HG03066 (cell line): ENCODE data around the gene CACNA1I.
"Not testable (repeated sequence)": the region's sequence is repeated elsewhere in the genome, so short reads cannot be mapped to it uniquely, and the experiment has no call there.

ENCODE experiments used
- ATAC-seq: cut with Tn5 transposase; IDR thresholded peaks from one replicate; pipeline ENCODE4 v1.9.1; 2021; ENCODE audit warnings: low read depth; ENCODE audit not compliant: unreplicated experiment

The CACNA1I gene

DNA sequence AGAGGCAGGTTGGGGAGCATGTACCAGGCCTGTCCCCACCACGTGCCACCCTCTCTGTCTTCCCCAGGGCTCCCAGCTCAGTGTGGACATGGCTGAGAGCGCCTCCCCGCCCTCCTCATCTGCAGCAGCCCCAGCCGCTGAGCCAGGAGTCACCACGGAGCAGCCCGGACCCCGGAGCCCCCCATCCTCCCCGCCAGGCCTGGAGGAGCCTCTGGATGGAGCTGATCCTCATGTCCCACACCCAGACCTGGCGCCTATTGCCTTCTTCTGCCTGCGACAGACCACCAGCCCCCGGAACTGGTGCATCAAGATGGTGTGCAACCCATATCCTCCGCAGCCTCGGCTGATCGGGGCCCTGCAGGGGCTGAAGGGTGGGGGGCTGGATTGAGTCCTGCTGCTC, at the start of gene CACNA1I:
TSS of gene CACNA1I (plus strand) at position 89 of the 400 bp plus-strand sequence. CDS start at position 89, 0 bp downstream.
- ATAC-seq: no peak

DNA sequence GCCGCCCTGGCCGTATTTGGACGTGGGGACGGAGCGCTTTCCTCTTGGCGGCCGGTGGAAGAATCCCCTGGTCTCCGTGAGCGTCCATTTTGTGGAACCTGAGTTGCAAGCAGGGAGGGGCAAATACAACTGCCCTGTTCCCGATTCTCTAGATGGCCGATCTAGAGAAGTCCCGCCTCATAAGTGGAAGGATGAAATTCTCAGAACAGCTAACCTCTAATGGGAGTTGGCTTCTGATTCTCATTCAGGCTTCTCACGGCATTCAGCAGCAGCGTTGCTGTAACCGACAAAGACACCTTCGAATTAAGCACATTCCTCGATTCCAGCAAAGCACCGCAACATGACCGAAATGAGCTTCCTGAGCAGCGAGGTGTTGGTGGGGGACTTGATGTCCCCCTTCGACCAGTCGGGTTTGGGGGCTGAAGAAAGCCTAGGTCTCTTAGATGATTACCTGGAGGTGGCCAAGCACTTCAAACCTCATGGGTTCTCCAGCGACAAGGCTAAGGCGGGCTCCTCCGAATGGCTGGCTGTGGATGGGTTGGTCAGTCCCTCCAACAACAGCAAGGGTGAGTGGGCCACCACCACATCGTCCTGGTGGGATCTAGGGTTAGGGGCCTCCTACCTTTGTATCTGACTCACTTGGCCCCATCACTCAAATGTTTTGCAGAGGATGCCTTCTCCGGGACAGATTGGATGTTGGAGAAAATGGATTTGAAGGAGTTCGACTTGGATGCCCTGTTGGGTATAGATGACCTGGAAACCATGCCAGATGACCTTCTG, 49.3 kb upstream of the CACNA1I start:
- not testable (repeated sequence) for ATAC-seq

- ATAC-seq: not testable (repeated sequence)
These were observed 48.5 kb upstream of the CACNA1I start for GRCh38 chr22:39522091-39522490.

GRCh38 chr22:39522567-39523300, 47.8 kb upstream of the CACNA1I start:
- ATAC-seq: no peak

- ATAC-seq: no peak
These were observed 46.3 kb upstream of the CACNA1I start for GRCh38 chr22:39524089-39524752.

DNA sequence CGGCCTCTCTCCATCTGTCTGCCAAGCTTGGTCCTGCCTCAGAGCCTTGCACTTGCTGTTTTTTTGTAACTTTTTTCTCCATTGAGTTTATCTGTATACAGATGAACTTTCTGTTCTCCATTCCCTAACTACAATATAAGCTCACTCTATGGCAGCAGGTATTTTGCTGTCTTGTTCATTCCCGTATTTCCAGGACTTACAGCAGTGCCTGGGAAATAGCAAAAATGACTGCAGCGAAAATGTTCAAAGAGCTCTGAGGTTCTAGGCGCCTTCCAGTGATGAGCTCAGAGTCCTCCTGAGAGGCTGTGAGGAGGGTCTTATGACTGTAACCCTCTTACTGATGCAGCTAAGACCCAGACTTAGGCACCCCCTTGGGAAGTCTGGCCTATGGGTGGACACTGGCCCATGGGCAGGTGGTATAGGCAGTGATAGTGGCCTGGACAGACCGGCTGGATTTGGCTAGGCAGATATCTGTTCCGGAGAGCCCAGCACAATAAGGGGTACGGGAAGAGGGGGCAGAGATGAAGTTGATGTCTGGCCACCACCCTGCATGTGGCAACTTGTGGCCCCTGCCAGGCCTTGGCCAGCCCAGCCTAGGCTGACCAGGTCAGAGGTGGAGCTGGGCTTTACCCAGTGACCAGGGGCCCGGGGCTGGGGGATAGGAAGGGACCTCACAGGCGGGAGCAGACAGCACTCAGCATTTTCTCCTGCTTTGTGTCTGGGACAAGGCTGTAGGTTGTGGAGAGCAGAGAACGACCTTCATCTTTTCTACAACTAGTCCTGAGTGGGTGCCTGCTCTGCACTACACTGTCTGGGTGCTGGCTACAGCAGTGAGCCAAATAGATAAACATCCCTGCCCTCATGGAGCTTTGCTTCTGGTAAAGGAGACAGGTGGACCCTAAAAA, 45.5 kb upstream of the CACNA1I start:
- no peak for ATAC-seq

GRCh38 chr22:39525658-39525975, 44.9 kb upstream of the CACNA1I start:
- no peak for ATAC-seq

DNA sequence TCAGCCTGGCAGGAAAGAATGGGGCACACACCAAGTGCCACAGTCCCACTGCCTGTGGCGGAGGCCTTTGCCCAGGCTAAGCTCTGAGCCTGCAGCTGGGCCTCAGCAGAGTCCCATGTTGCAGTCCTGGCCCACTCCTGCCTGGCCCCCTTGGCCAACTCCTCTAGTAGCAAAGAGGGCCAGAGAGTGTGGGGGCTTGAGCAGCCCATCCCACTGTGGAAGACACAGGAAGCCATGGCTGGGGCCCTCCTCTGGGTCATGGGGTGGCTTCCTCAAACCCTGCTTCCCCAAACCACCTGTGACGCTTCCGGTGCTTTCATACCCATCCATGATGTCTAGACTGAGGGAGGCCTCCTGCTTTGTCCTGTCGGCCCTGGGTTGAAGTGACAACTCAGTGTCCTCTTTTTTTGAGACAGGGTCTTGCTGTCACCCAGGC, 43.8 kb upstream of the CACNA1I start:
- no peak for ATAC-seq

DNA sequence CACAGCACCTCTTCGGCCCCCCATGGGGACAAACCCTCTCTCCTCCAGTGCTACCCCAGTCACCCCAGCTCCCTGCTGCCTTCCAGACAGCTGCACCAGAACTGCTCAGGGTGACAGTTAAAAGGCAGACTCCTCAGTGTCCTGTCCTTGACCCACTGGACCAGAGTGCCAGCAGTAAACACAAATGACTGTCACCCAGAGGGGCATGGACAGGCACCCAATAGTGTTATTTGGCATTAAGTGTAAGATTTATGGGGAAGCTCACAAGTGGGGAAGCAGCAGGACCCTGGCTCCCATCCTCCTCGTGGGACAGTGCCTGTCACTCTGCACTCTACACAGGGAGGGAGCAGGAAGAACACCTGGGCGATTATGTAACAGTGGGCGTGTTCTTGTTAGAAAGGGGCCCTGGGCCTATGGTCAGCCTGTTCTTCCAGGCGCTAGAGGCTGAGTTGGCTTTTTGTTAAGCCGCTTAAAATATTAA, 43.0 kb upstream of the CACNA1I start:
- ATAC-seq: no peak

DNA sequence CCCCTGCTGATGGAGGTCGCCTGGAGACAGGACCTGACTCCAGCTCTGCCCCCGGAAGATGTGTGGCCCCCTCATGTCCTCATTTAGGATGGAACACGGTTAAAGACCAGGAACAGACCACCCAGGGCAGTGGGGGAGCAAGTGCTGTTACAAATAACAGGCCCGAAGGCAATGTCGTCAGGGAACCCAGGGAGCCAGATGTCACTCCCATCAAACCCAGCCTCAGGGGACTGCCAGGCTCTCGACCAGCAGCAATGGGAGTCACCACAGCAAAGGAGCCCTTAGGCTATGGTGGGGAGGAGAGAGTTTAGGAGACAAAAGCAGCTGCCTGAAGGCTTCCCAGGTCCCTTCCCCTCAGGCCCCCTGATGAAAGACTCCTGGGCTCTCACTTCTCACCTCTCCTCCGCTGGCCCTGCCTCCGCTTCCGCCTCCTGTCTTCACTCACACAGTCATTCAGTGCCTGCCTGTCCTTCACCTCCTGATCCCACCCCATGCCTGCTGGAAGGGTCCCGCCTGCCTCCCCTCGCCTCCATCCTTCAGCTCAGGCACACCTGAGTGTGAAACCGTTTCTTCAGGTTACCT, 42.4 kb upstream of the CACNA1I start:
- ATAC-seq: no peak

DNA sequence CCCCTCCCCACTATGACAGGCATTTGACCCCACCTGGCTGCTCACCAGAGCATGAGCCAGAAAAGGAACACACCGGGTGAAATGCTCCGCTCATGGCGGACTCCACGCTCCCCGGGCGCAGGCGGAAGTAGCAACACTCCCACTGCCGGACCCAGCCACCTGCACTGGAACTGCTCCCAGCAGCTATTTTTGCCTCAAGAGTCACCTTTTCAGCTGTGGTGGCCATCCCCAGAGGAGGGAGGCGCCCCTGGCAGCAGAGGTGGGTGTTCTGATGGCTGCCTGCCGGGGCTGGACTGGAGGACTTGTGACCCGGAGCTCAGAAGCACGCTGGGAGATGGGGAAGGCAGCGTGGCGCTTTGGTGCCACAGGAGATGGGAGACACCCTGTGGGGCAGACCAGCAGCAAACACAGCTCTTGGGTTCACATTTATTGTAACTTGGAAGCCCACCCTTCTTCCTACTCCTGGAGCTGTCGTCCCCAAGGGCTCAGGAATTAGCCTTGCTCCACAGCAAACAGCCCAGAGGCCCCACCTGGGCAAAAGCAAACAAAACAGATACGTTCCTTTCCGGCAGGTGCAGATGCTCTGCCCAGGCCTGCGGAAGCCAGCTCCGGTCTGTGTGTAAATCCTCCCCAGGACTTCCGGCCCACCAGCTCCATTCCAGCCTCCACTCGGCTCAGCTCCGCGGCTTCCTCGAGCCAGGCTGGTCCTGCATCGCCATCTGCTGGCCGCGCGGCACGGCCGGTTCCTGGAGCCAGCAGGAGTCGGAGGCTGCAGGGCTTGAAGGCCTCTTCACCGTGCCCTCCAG, 41.7 kb upstream of the CACNA1I start:
- no peak for ATAC-seq

- ATAC-seq: no peak
These were observed 41.1 kb upstream of the CACNA1I start for GRCh38 chr22:39529487-39529851.

GRCh38 chr22:39530116-39530515, 40.4 kb upstream of the CACNA1I start:
- no peak for ATAC-seq

DNA sequence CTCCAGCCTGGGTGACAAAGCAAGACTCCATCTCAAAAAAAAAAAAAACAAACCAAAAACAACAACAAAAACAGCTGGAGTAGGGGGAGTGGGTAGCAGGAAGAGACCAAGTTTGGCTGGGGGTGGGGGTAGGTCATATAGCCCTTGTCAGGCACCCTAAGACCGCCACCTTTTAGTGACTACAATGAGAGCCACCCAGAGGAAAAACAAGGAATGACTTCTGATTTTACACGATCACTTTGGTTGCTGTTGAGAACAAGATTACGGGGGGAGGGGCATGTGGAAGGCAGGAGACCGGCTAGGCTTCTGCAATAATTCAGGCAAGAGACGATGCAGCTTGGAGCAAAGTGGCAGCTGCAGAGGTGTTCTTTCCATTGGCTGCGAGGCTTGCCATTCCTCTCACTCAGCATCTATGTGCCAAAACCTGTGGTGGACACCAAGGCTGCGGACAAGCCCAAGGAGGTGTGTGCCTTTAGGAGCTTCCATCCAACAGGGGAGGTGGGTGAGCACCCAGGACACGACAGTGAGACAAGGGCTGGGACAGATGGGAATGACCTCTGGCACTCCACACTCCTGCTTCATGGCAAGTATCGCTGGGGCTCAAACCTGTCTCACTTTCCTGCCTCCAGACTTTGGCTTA, 39.7 kb upstream of the CACNA1I start:
- ATAC-seq: no peak

GRCh38 chr22:39532215-39533073, 38.1 kb upstream of the CACNA1I start, which contains the start of gene RPS19BP1:
Gene RPS19BP1 (minus strand): TSS chr22:39532748. CDS start chr22:39532738, 10 bp downstream.
- ATAC-seq: peak; percentile 79

DNA sequence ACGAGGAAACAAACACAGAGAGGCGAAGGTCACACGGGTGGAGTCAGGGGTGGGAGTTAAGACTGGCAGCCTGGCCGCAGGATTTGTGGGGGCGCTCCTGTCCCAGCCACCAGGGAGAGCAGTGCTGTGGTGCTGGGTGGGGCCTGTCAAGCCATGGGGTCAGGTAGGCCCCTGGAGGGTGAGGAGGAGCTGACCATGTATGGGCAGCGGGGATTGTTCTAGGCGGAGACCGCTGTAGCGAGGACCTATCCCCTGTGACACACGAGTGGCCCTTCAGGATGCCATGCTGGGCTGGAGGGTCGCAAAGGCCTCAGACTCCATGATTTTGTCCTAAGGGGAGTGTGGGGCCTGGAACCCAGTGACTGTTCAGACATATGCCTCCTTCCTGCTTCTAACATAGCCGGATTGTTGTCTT, 36.5 kb upstream of the CACNA1I start:
- ATAC-seq: no peak

DNA sequence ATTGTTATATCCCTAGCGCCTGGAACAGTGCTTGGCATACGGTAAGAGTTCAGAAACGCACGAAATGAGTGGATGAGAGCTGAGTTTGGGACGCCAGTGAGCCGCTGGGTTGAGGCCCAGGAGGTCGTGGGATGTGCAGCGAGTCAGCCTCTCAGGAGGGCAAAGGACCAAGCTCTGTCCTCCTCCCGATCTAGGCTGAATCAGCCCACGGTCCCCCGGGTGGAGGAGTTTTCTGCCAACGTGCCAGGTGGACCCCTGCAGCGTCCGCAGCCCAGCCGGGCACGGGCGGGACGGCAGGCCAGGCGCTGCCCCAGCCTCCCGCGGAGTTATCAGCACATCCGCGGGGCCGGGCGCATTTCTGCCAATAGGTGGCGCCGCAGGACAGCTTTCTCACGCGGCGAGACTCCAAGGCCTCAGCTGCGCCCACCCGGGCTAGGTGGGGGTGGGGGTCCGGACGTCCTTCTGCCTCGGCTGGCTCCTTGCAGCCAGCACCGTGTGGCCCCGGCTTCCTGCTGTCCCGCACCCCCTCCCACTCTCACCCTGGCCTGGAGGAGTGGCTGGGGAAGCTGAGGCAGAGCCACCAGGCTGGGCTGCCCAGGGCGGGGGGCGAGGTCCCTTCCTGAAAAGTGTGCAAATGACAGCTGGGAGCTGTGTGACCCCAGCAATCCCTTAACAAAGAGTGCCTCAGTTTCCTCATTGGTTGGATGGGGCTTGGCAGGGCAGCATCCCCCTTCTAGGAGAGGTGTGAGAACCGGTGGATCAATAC, 35.8 kb upstream of the CACNA1I start:
- ATAC-seq: no peak
